ENCODE measurements around the gene ZBTB7A.
A peak's percentile ranks its signal among the peaks of the same experiment; 100 is the strongest.

ZBTB7A gene

DNA sequence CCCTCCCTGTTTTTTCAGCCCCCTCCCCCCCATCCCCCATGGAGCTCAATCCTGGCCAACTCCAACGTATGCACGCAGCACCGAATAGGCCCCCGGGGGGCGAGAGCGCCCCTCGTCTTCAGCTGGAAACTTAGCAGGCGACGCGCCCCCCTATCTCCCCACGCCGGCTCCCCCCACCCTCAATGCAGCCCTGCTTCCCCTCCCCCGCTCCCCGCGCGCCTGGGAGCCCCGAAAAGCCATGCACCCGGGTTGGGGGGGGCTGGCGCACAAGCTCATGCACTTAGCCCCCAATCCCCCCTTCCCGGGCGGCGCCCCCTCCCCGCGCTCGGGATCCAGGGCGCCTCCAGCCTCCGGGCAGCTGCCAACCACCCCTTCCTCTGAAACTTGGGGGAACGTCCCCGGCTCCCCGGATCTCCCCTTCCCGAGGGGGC, 508 bp downstream of the ZBTB7A start:
- no peak for DNase-seq

DNA sequence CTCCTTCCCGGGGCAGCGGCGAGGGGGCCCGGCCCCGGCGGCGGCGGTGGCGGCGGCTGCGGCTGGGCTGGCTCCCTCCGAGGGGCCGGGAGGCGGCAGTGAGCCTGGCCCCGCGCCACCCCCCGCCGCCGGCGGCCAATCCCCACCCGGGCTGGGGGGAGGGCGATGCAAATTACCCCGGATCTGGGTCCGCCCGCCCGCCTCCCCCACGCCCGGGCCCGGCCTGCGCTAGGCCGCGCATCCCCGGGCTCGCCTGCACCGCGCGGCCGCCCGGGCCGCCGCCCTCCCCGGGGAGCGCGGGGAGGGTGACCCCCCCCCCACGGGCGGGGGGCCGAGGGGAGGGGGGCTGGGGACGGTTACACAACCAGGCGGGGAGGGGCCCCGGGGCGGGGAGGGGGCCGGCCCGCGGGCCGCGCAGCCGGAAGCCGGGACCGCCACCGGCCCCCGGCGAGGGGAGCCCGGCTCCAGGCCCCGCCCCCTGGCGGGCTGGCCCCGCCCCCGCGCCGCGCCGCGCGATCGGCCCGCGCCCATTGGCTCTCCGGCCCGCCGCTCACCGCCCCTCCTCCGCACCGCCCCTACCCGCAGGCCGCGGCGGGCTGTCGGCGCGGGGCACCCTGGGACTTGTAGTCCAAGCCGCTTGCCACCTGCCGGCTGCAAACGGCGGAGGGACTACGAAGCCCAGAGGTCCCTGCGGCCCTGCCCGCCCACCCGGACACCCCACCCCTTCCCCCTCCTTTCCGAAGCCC, 1.1 kb downstream of the ZBTB7A start:
- DNase-seq, result peak; percentile 94

DNA sequence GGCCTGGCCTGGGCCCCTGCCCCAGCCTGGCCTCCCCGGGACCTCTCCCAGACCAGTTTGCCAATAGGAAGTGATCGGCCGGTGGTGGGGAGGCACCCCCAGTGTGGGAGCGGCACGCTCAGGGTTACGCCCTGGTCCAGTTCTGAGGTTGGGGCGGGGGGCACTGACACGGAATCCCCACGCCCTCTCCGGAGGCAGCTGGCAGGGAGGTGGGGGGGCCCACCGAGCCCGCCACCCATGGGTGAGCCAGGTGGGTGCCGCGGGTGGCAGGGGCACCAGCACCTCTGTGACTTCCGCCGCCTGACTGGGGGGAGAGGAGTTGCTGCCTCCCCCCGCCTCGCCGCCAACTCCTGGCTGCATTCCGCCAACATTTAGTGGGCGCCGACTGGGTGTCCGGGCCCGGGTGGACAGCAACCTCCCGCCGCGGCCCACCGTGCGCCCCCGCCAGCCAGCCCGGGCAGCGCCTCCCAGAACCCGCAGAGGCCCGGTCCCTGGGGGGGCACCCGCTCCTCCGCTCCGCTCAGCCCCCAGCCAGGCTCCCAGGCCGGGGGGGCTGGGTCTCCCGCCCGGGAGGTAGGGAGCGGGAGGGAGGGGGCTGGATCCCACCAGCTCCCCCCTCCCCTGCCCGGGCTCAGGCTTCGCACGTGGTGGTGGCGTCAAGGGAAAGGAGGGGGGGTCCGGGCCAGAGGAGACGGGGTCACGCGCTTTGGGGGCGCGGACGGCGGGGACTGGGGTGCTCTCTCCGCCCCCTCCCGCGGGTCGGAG, 2.0 kb downstream of the ZBTB7A start:
- peak; percentile 15 for DNase-seq

DNA sequence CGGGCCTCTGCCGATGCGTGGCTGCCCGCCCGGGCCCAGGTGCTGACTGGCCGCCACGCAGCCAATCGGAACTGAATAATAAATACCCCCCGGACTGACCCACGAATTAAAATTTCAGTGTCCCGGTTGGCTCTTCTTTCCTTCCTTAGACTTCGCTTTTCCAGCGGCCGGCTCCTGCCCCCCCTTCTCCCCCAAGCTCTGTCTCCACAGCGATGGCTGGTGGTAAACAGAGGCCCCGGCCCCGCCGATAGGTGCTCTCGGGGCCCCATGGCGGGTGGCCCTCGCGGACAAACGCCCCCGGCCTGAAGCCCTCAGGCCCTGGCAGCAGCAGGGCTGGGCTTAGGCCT, 2.6 kb downstream of the ZBTB7A start:
- no peak for DNase-seq

GRCh38 chr19:4063369-4064148, 3.1 kb downstream of the ZBTB7A start:
- no peak for DNase-seq

DNA sequence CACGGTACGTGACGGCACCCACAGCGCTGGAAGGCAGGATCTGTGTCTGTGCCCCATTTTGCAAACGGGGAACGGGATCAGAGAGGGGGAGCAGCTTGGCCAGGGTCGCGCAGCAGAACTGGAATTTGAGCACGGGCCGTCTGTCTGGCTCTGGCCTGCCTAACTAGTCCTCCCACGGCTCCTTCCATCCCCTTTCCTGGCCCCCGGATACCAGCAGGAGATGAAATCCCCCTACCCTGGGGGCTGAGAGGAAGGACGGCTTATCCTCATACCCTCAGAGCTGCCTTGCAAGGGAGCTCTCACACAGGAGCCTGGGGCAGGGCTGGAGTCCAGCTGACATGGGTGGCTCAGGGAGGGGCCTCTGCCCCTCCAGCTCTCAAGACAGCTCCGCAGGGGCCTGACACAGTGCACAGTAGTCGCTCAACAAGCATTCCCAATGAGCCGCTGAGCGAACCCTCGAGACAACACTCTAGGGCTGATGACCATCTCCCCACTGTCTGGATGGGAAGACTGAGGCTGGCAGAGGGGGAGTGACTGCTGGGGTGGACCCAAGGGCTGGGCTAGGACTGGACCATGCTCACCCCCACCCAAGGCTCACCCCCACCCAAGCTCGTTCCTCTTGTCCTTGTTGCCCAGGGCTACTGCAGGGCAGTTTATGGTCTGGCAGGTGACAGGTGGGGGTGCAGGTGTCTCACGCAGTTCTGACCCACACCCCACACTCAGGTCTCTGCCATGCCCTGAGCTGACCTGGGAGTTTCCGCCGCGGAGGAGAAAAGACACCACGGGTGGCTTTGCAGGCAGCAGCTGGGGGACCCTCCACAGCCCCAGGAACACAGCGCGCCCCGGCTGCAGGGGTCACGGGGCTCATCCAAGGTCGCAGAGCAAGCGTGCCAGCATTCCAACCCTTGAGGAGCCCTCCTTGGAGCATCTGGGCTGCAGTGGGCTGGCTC, 4.0 kb downstream of the ZBTB7A start:
- no peak for DNase-seq

- no peak for DNase-seq
Measured at GRCh38 chr19:4061683-4062418, 4.8 kb downstream of the ZBTB7A start.

GRCh38 chr19:4061178-4061682, 5.5 kb downstream of the ZBTB7A start:
- no peak for DNase-seq

- no peak for DNase-seq
Measured at GRCh38 chr19:4060621-4061177, 6.0 kb downstream of the ZBTB7A start.

GRCh38 chr19:4059891-4060620, 6.6 kb downstream of the ZBTB7A start:
- no peak for DNase-seq

DNA sequence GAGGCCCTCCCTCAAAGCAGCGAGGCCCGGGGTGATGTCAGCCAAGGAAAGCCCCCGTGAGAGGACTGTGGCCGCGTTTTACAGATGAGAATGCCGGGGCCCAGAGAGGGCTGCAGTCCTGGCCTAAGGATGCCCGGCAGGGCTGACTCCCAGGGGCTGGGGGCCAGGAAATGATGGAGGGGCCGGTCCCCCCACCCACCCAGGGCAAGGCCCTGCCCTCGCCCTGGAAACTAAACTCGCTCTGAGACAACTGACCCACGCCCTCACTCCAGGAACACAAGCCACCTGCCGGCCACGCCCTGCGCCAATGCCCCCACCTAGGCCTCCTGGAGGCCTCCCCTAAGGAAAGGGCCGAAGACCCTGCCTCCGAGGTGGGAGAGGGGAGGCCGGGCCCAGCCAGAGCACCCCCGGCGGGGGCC, 7.2 kb downstream of the ZBTB7A start:
- no peak for DNase-seq

DNA sequence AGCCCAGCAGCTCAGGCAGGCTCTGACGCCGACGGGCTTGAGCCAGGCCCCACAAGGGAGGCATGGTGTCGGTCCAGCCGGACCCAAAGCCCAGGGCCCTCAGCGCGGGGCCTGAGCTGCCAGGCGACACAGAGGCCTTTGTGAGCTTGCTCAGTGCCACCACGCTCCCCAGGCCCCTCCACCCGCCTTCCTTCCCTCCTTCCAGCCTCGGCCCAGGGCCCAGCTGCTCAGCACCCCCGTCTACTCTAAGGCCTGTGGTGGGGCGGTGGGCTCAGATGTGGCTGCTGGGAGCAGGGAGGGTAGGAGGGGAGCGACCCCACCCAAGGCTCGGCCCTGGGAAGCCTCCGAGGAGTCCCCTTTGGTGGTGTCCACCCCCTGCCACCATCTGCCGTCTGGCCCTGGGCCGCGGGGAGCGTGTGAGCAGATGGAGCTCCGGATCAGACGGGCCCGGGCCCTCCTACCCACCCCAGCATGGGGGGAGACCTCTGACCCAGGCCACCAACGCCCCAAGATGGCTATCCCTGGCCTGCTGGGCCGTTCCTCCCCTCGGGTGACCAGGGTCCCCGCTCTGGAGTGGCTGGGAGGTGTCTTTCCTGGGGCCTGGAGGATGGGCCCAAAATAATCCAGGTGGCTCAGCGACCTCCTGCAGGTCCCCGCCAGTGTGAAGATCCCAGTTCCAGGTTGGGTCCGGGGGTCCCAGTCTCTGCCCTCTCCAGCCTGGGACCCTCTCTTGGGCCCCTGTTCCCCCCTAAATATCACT, 7.8 kb downstream of the ZBTB7A start:
- no peak for DNase-seq

GRCh38 chr19:4057931-4058692, 8.6 kb downstream of the ZBTB7A start:
- no peak for DNase-seq

DNA sequence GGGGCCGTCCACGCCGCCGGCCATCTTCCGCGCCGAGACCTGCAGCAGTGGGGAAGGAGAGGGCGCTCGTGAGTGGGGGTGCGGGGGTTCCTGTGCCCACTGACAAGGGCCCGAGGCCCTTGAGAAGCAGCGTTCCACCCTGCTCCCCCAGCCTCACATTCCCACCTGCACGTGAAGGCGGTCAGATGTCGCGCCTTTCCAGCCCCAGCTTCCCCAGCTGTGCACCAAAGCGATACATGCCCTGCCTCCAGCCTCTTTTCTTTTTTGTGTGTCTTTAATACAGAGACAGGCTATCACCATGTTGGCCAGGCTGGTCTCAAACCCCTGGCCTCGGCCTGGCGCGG, 11.5 kb downstream of the ZBTB7A start:
- DNase-seq, result no peak

GRCh38 chr19:4054441-4055208, 12.1 kb downstream of the ZBTB7A start:
- DNase-seq, result no peak

GRCh38 chr19:4053423-4054324, 13.0 kb downstream of the ZBTB7A start:
- DNase-seq, result no peak

DNA sequence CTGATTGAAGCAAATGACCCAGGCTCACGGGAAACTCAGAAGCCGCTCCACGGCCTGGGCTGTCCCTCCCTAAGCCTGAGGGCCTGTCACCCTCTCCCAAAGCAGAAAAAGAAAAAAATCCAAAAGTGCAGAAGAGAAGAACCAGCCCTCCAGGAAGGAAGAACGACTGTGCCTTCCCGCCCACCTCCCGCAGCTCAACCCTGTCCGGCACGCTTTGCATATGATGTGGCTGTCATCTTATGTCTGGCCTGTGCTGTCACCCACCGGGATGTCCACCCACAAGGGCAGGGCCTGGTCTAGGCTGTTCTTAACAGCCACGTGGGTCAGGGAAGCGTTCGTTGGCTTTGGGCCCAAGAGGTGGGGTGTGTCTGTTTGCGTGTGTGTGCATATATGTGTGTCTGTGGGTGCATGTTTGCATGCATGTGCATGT, 13.7 kb downstream of the ZBTB7A start:
- DNase-seq, result no peak

Measured in NCI-H1092 (cell line).